Aorta (tissue), 5 donors: ENCODE data around the gene PRR35. TPM values are rescaled to one million over a fixed set of nuclear protein-coding genes. Genes with fewer than 3 reads are reported as not detected.

ENCODE experiments used
- ATAC-seq: fragments of 200-7000 bp; cut with Tn5 transposase; one replicate; pipeline ENCODE4 v1.9.1; 2022; ENCODE audit warnings: moderate library complexity; ENCODE audit not compliant: low FRiP score
- DNase-seq, 2 donors: peaks; one replicate each; pipeline ENCODE4 v3.0.0-alpha.2; 2020
- H3K27ac ChIP-seq, 2 donors: one replicate each; pipeline ENCODE4 v1.5.1; 2013; ENCODE audit warnings: low read length in 2 of 2, mild to moderate bottlenecking in 2 of 2, moderate library complexity in 2 of 2, control low read depth in 1 of 2, inconsistent platforms in 1 of 2, low read depth in 1 of 2
- H3K27me3 ChIP-seq, 2 donors: one replicate each; pipeline ENCODE4 v1.6.1; 2013; ENCODE audit warnings: control low read depth in 1 of 2, low read length in 1 of 2, mild to moderate bottlenecking in 1 of 2, moderate library complexity in 1 of 2; ENCODE audit not compliant: insufficient read depth in 2 of 2, control insufficient read depth in 1 of 2
- H3K36me3 ChIP-seq, 2 donors: one replicate each; pipeline ENCODE4 v1.6.1; 2013; ENCODE audit warnings: control low read depth in 1 of 2, low read length in 1 of 2, mild to moderate bottlenecking in 1 of 2; ENCODE audit not compliant: insufficient read depth in 2 of 2, control insufficient read depth in 1 of 2
- H3K4me1 ChIP-seq, 2 donors: one replicate each; pipeline ENCODE4 v1.6.1; 2013; ENCODE audit warnings: low read length in 2 of 2, control low read depth in 1 of 2, mild to moderate bottlenecking in 1 of 2, moderate library complexity in 1 of 2; ENCODE audit not compliant: insufficient read depth in 2 of 2, control insufficient read depth in 1 of 2
- H3K4me3 ChIP-seq, 2 donors: one replicate each; pipeline ENCODE4 v1.5.1; 2013; ENCODE audit warnings: low read length in 2 of 2, control low read depth in 1 of 2, mild to moderate bottlenecking in 1 of 2
- H3K9me3 ChIP-seq: one replicate; pipeline ENCODE4 v1.6.1; 2013; ENCODE audit warnings: mild to moderate bottlenecking, low read length; ENCODE audit not compliant: control insufficient read depth
- WGBS, 2 donors: extraction: QIAGEN DNeasy Blood & Tissue Kit; methylation state at CpG; one replicate each; pipeline ENCODE4 v1.1.7; 2013; 5-methylcytosine and 5-hydroxymethylcytosine counted together
- intact Hi-C, 2 donors: fragments of 100-400 bp; cut with DNase I; formaldehyde crosslinking; loops; one replicate each; pipeline versions ENCODE4 v1.14.2 to v1.15.0; 2022
- polyA plus RNA-seq, 2 donors: library from polyadenylated mRNA; stranded (reverse); fragments of 200-250 nt; gene quantifications; one replicate each; pipeline ENCODE4 v1.2.3, GENCODE V29; 2013
- total RNA-seq, 2 donors: library from RNA; stranded (reverse); fragmentation: NEBNext Ultra II Directional; extraction: Animal tissue kit (Norgen Biotek cat#: 25700); gene quantifications; one replicate each; pipeline ENCODE4 v1.2.1, GENCODE V29; 2021
- donor health status: healthy with polysubstance abuse.
- donor health status: Bipolar disorder and iron deficiency.
- donor health status: DM: no; HTN: no; CAD: no.
- donor health status: DM: no; HTN: no; CAD: no.
- donor health status: DM: yes; HTN: yes; CAD: no.

PRR35 gene
- total and polyA plus RNA-seq, 4 donors = 0.05 TPM; not detected in 3

GRCh38 chr16:540645-541340, 19.4 kb upstream of the PRR35 start:
- Histone ChIP-seq H3K4me3 (no peak overlapping the region), H3K9me3 (no peaks in the 10 kb centered on the region), H3K4me1 (no peaks in the 10 kb centered on the region), H3K27ac (no peak overlapping the region), H3K27me3 (no peaks in the 10 kb centered on the region), H3K36me3 (no peaks in the 10 kb centered on the region)
- DNase-seq (no peak), ATAC-seq (no peak)
- intact Hi-C loops = no loop called here
- WGBS, 2 donors = 84 to 88% methylated on average over 27 to 29 of the region's 29 CpGs

GRCh38 chr16:543301-544164, 16.7 kb upstream of the PRR35 start:
- 91 to 92% methylated on average over 50 to 51 of the region's 51 CpGs for WGBS, 2 donors
- intact Hi-C loops = no loop called here
- H3K36me3 ChIP-seq = no peaks in the 10 kb centered on the region

GRCh38 chr16:544517-544916, 15.7 kb upstream of the PRR35 start:
- DNase-seq (no peak), ATAC-seq (no peak)
- WGBS, 2 donors = 95% methylated on average over 46 of the region's 46 CpGs
- Histone ChIP-seq H3K4me1 (no peaks in the 10 kb centered on the region), H3K4me3 (no peak overlapping the region), H3K27ac (no peak overlapping the region), H3K36me3 (no peaks in the 10 kb centered on the region), H3K27me3 (no peaks in the 10 kb centered on the region), H3K9me3 (no peaks in the 10 kb centered on the region)
- intact Hi-C loops = no loop called here

More at GRCh38 chr16:543301-544164, 16.7 kb upstream of the PRR35 start:
- Histone ChIP-seq H3K27me3 (no peaks in the 10 kb centered on the region), H3K27ac (no peak overlapping the region), H3K4me3 (no peak overlapping the region), H3K4me1 (no peaks in the 10 kb centered on the region), H3K9me3 (no peaks in the 10 kb centered on the region)
- DNase-seq (no peak), ATAC-seq (no peak)

- WGBS, 2 donors = 87% methylated on average over 40 to 60 of the region's 60 CpGs
- DNase-seq = peak; percentile 80 to 89
- Histone ChIP-seq H3K4me1 (no peaks in the 10 kb centered on the region), H3K27me3 (no peaks in the 10 kb centered on the region), H3K36me3 (no peaks in the 10 kb centered on the region), H3K9me3 (no peaks in the 10 kb centered on the region), H3K4me3 (no peak overlapping the region), H3K27ac (no peak overlapping the region)
- peak; percentile 48 for ATAC-seq
- intact Hi-C loops = no loop called here
Observed at GRCh38 chr16:546909-547770, 13.1 kb upstream of the PRR35 start.

GRCh38 chr16:548586-548985, 11.6 kb upstream of the PRR35 start:
- no peak overlapping the region for H3K27ac ChIP-seq
- no peaks in the 10 kb centered on the region for H3K9me3 ChIP-seq
- no peaks in the 10 kb centered on the region for H3K27me3 ChIP-seq
- DNase-seq (no peak), ATAC-seq (no peak)
- 94 to 95% methylated on average over 21 of the region's 21 CpGs for WGBS, 2 donors
- intact Hi-C loops = no loop called here
- no peak overlapping the region for H3K4me3 ChIP-seq
- H3K4me1 ChIP-seq = no peaks in the 10 kb centered on the region
- no peaks in the 10 kb centered on the region for H3K36me3 ChIP-seq

- no peak overlapping the region for H3K27ac ChIP-seq
- no peaks in the 10 kb centered on the region for H3K27me3 ChIP-seq
- DNase-seq = no peak
- H3K36me3 ChIP-seq = no peaks in the 10 kb centered on the region
- no peaks in the 10 kb centered on the region for H3K4me1 ChIP-seq
- 94 to 95% methylated on average over 54 of the region's 54 CpGs for WGBS, 2 donors
- no peak overlapping the region for H3K4me3 ChIP-seq
- H3K9me3 ChIP-seq = no peaks in the 10 kb centered on the region
- ATAC-seq = no peak
- intact Hi-C loops = no loop called here
Observed at GRCh38 chr16:549544-550263, 10.5 kb upstream of the PRR35 start.

DNA sequence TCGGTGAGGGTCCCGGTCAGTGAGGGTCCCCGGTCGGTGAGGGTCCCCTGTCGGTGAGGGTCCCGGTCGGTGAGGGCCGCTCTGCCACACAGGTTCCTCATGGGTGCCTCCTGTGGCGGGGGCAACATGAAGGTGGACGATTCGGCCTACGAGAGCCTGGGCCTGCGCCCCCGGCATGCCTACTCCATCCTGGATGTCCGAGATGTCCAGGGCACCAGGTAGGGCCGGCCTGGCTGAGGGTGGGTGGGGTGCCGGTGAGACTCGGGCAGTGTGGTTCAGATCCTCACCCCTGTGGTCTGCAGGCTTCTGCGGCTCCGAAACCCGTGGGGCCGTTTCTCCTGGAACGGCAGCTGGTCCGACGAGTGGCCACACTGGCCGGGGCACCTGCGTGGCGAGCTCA, 9.0 kb upstream of the PRR35 start:
- ATAC-seq (no peak), DNase-seq (no peak)
- intact Hi-C loops = no loop called here
- no peaks in the 10 kb centered on the region for H3K4me1 ChIP-seq
- H3K27ac ChIP-seq = no peak overlapping the region
- no peaks in the 10 kb centered on the region for H3K36me3 ChIP-seq
- no peaks in the 10 kb centered on the region for H3K9me3 ChIP-seq
- H3K27me3 ChIP-seq = no peaks in the 10 kb centered on the region
- WGBS, 2 donors = 96 to 98% methylated on average over 25 to 28 of the region's 28 CpGs
- H3K4me3 ChIP-seq = no peak overlapping the region

GRCh38 chr16:552171-552570, 8.0 kb upstream of the PRR35 start:
- no peaks in the 10 kb centered on the region for H3K4me1 ChIP-seq
- no peaks in the 10 kb centered on the region for H3K27me3 ChIP-seq
- H3K36me3 ChIP-seq = no peaks in the 10 kb centered on the region
- ATAC-seq = no peak
- intact Hi-C loops = no loop called here
- WGBS, 2 donors = 96 to 97% methylated on average over 27 to 35 of the region's 35 CpGs
- no peak for DNase-seq
- no peaks in the 10 kb centered on the region for H3K9me3 ChIP-seq
- no peak overlapping the region for H3K27ac ChIP-seq
- no peak overlapping the region for H3K4me3 ChIP-seq
